PC-3 (cell line): Measurements from ENCODE around the gene POLD2. TPM values are rescaled to one million over a fixed set of nuclear protein-coding genes. Genes with fewer than 3 reads are reported as not detected.
A peak's percentile ranks its signal among the peaks of the same experiment; 100 is the strongest.

ENCODE experiments used
- ATAC-seq: fragments of 200-7000 bp; cut with Tn5 transposase; 2 replicates; pipeline ENCODE4 v1.9.1; 2020; ENCODE audit warnings: mild to moderate bottlenecking, moderate library complexity
- BruUV-seq: library from RNA; stranded (reverse); fragments of 400-500 nt; replicated peaks from 2 replicates; lab custom pipeline; 2021; lab: Mats Ljungman, UMichigan
- CTCF ChIA-PET: fragments of 300-600 bp; sonication (Branson Sonifier 250); formaldehyde crosslinking; loops from one replicate; lab custom pipeline; 2022; ENCODE audit warnings: antibody characterized with exemption; lab: Charles Lee
- POLR2A ChIA-PET: fragments of 300-600 bp; sonication (Branson Sonifier 250); formaldehyde crosslinking; loops from one replicate; lab custom pipeline; 2022; ENCODE audit warnings: antibody characterized with exemption; ENCODE audit not compliant: unreplicated experiment; lab: Charles Lee
- DNase-seq: peaks from one replicate; pipeline ENCODE4 v3.0.0-alpha.2; 2015
- H2AFZ ChIP-seq: fragments of 300-600 bp; sonication (generic); 2 replicates; pipeline ENCODE4 v1.6.0; 2016; ENCODE audit warnings: antibody characterized with exemption, low read length
- H3F3A ChIP-seq: fragments of 300-600 bp; sonication (generic); one replicate; pipeline ENCODE4 v1.6.0; 2017; ENCODE audit warnings: antibody characterized with exemption, low read length, control low read depth, mild to moderate bottlenecking; ENCODE audit not compliant: unreplicated experiment
- H3K27ac ChIP-seq: fragments of 300-600 bp; sonication (generic); 2 replicates; pipeline ENCODE4 v1.5.1; 2016; ENCODE audit warnings: mild to moderate bottlenecking, low read length
- H3K27me3 ChIP-seq: fragments of 300-600 bp; sonication (generic); 2 replicates; pipeline ENCODE4 v1.6.1; 2016; ENCODE audit warnings: low read length, mixed read lengths
- H3K36me3 ChIP-seq: fragments of 300-600 bp; sonication (generic); 2 replicates; pipeline ENCODE4 v1.6.1; 2016; ENCODE audit warnings: low read depth, mixed run types, low read length, mixed read lengths
- H3K4me1 ChIP-seq: fragments of 300-600 bp; sonication (generic); 2 replicates; pipeline ENCODE4 v1.5.1; 2016; ENCODE audit warnings: low read length; ENCODE audit not compliant: insufficient read depth
- H3K4me2 ChIP-seq: fragments of 300-600 bp; sonication (generic); 2 replicates; pipeline ENCODE4 v1.6.0; 2016; ENCODE audit warnings: low read length
- H3K4me3 ChIP-seq: fragments of 300-600 bp; sonication (generic); 2 replicates; pipeline ENCODE4 v1.5.1; 2016; ENCODE audit warnings: mild to moderate bottlenecking, low read length, mixed read lengths
- H3K79me2 ChIP-seq: fragments of 300-600 bp; sonication (generic); 2 replicates; pipeline ENCODE4 v1.6.1; 2017; ENCODE audit warnings: low read length, mixed read lengths
- H3K9ac ChIP-seq: fragments of 300-600 bp; sonication (generic); 2 replicates; pipeline ENCODE4 v1.6.0; 2016; ENCODE audit warnings: mild to moderate bottlenecking, low read length
- H3K9me2 ChIP-seq: fragments of 300-600 bp; sonication (generic); replicated peaks from 2 replicates; pipeline ENCODE4 v1.6.1; 2016; ENCODE audit warnings: mixed run types, low read length, mixed read lengths
- H3K9me3 ChIP-seq: fragments of 300-600 bp; sonication (generic); 2 replicates; pipeline ENCODE4 v1.6.1; 2016; ENCODE audit warnings: low read length, mixed read lengths
- H4K20me1 ChIP-seq: fragments of 300-600 bp; sonication (generic); 2 replicates; pipeline ENCODE4 v1.6.1; 2016; ENCODE audit warnings: low read length, mixed read lengths
- CTCF ChIP-seq: fragments of 300-600 bp; sonication (generic); conservative IDR thresholded peaks from 2 replicates; pipeline ENCODE4 v1.5.1; 2017; ENCODE audit warnings: antibody characterized with exemption, low read depth, mild to moderate bottlenecking, low read length
- EZH2 ChIP-seq: fragments of 300-600 bp; sonication (generic); IDR thresholded peaks from one replicate; pipeline ENCODE4 v1.6.1; 2017; ENCODE audit warnings: antibody characterized with exemption, mild to moderate bottlenecking, low read length; ENCODE audit not compliant: unreplicated experiment
- EZH2phosphoT487 ChIP-seq: fragments of 300-600 bp; sonication (generic); IDR thresholded peaks from 2 replicates; pipeline ENCODE4 v1.6.1; 2018; ENCODE audit warnings: mild to moderate bottlenecking, antibody characterized with exemption, low read length, borderline replicate concordance
- intact Hi-C: fragments of 100-400 bp; cut with micrococcal nuclease; formaldehyde crosslinking; loops from 2 replicates; pipeline ENCODE4 v1.9.0; 2023
- total RNA-seq: library from RNA; depleted of rRNA; stranded (reverse); fragments of >200 nt; gene quantifications from 2 replicates; pipeline ENCODE4 v1.2.3, GENCODE V29; 2014

The POLD2 gene
- total RNA-seq, 1 experiment from 2014 or later = 224 TPM

DNA sequence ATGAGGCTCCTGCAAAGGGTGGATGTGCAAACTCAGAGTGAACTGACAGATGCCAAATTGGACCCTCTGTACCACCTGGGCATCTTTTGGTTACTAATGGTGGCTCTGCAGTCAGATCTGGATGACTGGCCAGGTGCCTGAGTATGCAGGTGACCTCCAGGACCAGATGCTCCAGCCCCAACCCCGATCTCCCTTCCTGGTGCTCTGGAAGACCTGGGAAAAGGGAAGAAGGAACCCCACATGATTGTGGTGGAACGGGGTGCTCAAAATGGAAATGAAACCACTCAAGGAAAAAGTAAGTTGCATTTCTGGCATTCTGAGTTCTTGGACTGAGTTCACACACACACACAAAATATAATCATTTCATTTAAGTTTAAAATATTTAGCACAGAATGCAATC lies 29.0 kb downstream of the POLD2 start:
- no peak for ATAC-seq
- Histone ChIP-seq H3K4me3 (no peak overlapping the region), H3K79me2 (no peaks in the 10 kb centered on the region), H3K9ac (no peak overlapping the region), H3F3A (no peaks in the 10 kb centered on the region), H4K20me1 (no peaks in the 10 kb centered on the region), H3K9me3 (no peaks in the 10 kb centered on the region), H3K4me2 (no peak overlapping the region), H2AFZ (no peak overlapping the region), H3K27ac (no peak overlapping the region), H3K9me2 (no peaks in the 10 kb centered on the region), H3K4me1 (peaks cover 2% of the 10 kb centered on the region; the same call in 1 of the 2 replicates), H3K36me3 (no peaks in the 10 kb centered on the region), H3K27me3 (no peaks in the 10 kb centered on the region)
- intact Hi-C loops = no loop called here
- no peak for DNase-seq
- CTCF ChIA-PET = no interaction called here
- POLR2A ChIA-PET = no interaction called here
- no TSS peak for BruUV-seq
- TF ChIP-seq EZH2 = no peak
- no peak for TF ChIP-seq CTCF
- no peak for TF ChIP-seq EZH2phosphoT487

- no peak overlapping the region for H3K4me2 ChIP-seq
- H4K20me1 ChIP-seq = no peaks in the 10 kb centered on the region
- intact Hi-C loops = no loop called here
- ChIA-PET POLR2A (no interaction called here), CTCF (no interaction called here)
- DNase-seq (no peak), ATAC-seq (no peak)
- H3K27me3 ChIP-seq = no peaks in the 10 kb centered on the region
- no peak overlapping the region for H3K27ac ChIP-seq
- no peak for TF ChIP-seq CTCF
- TF ChIP-seq EZH2 = no peak
- no peak for TF ChIP-seq EZH2phosphoT487
- H2AFZ ChIP-seq = no peak overlapping the region
- H3F3A ChIP-seq = no peaks in the 10 kb centered on the region
- BruUV-seq = no TSS peak
- no peaks in the 10 kb centered on the region for H3K36me3 ChIP-seq
- no peaks in the 10 kb centered on the region for H3K9me2 ChIP-seq
- no peak overlapping the region for H3K9ac ChIP-seq
- peaks cover 13% of the 10 kb centered on the region for H3K4me1 ChIP-seq
- no peaks in the 10 kb centered on the region for H3K79me2 ChIP-seq
- H3K9me3 ChIP-seq = no peaks in the 10 kb centered on the region
- no peak overlapping the region for H3K4me3 ChIP-seq
Measured at GRCh38 chr7:44093102-44093641, 30.2 kb downstream of the POLD2 start.

- POLR2A ChIA-PET = no interaction called here
- H2AFZ ChIP-seq = peak overlapping the region; percentile 76
- no peaks in the 10 kb centered on the region for H3K9me2 ChIP-seq
- DNase-seq = peak; percentile 52
- no peaks in the 10 kb centered on the region for H3K27me3 ChIP-seq
- peak overlapping the region; percentile 34 for H3K9ac ChIP-seq
- H3K79me2 ChIP-seq = no peaks in the 10 kb centered on the region
- H3K4me1 ChIP-seq = peaks cover 23% of the 10 kb centered on the region
- CTCF ChIA-PET = interaction anchor here (0.6 kb wide), 1 partner anchor 36 kb away, joined by 3 read pairs; no protein-coding TSS in a partner anchor
- TF ChIP-seq CTCF = no peak
- H3K4me3 ChIP-seq = no peak overlapping the region
- intact Hi-C loops = no loop called here
- H3K4me2 ChIP-seq = peak overlapping the region; percentile 28
- no TSS peak for BruUV-seq
- no peaks in the 10 kb centered on the region for H3K9me3 ChIP-seq
- no peaks in the 10 kb centered on the region for H4K20me1 ChIP-seq
- H3K27ac ChIP-seq = peak overlapping the region; percentile 76
- no peaks in the 10 kb centered on the region for H3K36me3 ChIP-seq
- H3F3A ChIP-seq = no peaks in the 10 kb centered on the region
- peak; percentile 82 for ATAC-seq
Measured at GRCh38 chr7:44087911-44088838, 35.2 kb downstream of the POLD2 start.
